Stimulated activated CD8-positive, alpha-beta memory T cell treated with anti-CD3 and anti-CD28 coated beads, Interleukin-12 subunit alpha, Interleukin-12 subunit beta, amount 100 ng/mL, for 4 hours (primary cell): Measurements from ENCODE around the gene PGBD5.

Experiments
- DNase-seq: peaks from one replicate; pipeline ENCODE4 v3.0.0-alpha.2; 2020; ENCODE audit warnings: low read depth

The PGBD5 gene

DNA sequence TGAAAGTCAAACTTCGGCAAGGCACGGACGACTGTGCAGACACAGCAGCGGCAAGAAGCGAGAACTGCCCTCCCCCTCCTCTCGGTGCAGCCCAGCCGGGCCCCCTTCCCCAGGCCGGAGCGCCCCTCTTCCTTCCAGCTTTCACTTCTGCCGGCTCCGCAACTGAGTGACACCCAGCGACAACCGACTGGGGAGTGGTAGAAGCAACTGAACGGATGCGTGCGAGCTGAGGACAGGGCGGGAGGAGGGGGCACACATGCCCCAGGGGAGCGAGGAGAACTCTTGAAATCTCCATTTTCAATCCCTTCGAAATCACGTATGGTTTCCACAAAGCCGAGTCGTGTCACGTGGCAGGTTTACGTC is 146.6 kb downstream of the PGBD5 start:
- no peak for DNase-seq

DNA sequence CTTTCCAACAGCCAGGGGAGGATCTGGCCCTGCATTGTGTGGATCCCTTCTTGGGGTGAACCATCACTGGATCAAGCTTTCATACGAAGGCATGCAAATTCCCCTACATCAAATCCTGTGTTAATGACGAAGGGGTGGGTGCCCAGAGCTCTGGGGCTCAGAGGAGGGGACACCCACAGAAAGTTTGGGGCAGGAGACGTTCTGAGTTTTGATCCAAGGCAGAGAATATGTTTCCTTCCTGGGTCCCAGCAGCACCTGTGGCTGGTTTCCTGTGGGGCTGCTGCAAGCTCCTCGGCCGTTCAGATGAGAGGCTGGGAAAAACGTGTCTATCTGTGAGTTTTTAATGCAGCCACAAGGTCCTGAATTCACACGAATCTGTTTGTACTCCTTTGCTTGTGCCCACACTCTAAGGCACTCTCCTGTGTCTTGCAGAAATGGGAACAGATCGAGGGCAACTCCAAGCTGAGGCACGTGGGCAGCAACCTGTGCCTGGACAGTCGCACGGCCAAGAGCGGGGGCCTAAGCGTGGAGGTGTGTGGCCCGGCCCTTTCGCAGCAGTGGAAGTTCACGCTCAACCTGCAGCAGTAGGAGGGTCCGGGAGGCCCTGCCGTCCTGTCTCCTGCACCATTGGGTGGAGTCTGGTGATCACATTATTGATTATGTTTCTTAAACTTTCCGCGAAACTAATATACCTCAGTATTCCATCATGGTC is 147.1 kb downstream of the PGBD5 start:
- DNase-seq = no peak

DNA sequence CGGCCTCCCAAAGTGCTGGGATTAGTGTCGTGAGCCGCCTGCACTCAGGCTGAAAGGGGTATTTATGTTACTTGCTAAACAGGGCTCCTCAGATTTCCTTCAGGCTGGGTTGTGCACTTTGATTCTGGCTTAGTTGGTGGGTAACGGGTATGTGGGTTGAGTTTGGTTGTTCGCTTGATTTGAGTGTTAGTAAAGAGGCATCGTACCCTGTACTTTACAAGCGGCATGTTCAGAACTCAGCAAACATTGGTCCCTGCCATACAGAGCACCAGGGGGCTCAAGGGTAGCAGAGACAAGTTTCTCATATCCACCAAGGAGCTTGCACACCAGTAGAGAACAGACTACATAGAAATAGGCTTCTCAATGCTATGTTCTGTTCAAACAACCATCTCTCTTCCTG is 147.8 kb downstream of the PGBD5 start:
- DNase-seq = no peak

DNA sequence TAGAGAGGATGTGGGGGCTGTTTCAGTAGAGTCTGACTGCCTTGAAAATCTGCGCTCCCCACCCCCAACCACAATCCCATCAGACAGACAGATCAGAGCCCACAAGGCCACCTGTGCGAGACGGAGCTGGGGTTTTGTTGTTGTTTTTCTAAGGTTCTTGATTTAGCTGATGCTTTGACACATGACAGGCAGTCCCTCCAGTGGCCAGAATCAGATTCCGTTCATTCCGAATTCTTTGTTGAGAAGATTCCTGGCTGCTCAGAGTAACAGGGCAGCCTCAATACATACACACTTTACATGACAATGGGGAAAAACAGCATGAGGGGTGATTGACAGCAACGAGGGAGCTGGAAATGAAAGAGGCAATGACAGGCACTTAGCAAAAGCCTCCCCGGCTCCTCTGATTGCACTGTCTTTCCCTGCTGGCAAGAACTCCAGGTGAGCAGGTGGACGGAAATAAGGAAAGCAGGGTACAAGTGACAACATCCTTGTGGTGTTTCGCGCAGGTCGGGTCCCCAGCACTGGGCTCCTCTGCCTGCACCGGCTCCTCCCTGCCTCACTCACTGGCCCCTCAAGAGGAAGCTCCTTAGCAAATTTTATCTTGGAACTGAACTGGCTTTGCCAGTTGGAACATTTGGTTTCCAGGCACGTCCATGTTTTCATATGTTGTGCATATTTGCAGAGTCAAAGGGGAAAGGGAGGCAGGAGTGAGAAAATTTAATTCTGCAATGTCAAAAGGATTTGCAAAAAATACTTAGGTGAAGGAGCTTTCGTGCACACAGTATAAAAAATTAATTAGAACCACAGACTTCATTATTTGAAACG is 148.7 kb downstream of the PGBD5 start:
- no peak for DNase-seq

DNA sequence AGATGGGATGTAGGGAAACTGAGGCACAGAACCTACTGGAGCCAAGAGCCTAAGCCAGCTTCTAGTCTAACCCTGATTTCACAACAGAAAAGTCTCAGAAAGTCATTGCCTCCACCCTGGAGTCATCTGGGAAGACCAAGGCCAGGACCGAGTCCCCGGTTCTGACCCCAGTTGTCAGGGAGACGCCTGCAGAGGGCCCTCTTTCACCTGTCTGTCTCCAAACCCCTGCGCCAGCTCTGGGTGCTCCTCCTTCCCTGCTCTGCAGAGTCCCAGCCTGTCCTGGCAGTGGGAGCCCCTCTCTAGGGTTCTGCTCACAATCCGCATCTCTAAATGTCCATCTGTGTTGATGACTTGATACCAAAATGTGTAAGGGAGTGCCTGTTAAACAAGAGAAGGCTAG is 149.7 kb downstream of the PGBD5 start:
- DNase-seq = no peak

DNA sequence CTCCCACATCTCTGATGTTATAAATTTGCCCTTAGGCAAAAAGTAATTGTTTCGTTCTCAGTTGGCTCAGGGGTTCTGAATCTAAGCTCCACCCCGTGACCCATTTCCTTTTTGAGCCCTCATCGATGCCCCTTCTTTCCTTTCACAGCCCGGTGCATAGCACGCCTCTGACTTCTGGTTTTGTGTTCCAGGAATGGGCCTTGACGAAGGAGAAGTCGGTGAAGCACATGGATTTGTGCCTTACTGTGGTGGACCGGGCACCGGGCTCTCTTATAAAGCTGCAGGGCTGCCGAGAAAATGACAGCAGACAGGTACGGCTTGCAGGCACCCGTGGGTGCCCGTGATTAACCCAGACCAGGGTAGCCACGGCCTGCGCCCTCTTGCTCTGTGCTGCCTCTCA is 151.9 kb downstream of the PGBD5 start:
- no peak for DNase-seq

DNA sequence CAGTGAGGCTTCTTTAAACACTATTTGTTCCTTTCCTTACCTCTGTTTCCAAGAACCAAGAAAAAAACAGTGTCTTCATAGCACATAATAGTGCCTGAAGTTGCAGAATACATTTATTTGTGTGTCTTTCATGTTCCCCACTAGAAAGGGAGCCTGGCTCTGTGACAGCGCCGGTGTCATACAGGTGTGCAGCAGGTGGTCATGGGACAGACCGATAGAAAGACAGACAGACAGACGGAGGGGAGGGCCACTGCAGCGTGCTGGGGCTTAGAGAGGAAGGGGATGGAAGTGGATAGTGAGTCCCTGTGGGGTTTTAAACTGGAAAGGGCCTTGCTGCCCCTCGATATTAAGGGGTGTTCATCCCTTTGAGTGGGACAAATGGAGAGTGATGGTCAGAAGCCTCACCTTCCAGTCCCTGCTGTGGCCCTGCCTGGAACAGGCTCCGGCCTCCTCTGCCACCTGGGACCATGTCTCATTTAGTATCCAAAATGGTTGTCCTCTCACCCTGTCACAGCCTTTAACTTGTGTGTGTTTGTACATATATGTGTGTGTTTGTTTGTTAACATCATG is 152.9 kb downstream of the PGBD5 start:
- no peak for DNase-seq

DNA sequence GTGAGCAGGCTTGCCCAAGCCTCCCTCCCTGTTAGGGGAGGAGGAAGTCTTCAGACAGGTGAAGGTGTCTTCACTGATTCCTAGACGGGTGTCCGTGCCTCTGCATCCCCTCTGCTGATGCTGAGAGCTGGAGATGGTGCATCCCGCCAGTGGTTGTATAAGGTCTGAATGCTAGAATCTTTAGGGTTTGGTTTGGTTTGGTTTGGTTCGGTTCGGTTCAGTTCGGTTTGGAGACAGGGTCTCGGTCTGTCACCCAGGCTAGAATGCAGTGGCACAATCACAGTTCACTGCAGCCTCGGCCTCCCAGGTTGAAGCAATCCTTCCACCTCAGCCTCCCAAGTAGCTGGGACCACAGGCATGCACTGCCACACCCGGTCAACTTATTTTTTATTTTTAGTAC is 153.6 kb downstream of the PGBD5 start:
- DNase-seq = no peak

DNA sequence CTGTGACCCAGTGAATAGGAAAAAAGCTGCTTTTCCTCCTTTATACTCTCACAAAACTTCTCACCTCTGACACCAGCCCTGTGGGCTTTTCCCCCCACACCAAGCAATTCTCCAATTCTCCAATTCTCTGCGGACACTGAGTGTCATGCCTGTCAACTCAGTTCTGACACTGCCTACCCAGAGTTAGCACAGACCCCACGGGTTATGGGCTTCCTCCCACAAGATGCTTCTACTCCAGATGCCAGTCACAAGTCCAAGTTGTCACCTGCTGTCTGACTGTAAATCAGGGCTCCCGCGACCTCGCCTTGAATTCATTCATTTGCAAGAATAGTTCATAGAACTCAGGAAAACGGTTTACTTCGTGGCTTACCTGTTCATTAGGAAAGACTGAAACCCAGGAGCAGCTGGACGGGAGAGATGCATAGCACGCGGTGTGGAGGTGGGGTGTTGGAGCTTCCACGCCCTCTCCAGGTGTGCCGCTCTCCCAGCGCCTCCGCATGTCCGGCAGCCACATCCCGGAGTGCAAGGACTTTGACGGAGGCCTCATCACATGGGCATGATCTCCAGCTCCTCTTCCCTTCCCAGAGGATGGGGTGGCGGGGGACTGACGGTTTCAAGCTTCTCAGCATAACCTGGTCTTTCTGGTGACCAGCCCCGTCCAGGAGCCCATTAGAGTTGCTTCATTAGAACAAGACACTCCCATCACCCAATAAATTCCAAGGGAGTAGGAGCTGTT is 154.7 kb downstream of the PGBD5 start:
- DNase-seq = no peak

DNA sequence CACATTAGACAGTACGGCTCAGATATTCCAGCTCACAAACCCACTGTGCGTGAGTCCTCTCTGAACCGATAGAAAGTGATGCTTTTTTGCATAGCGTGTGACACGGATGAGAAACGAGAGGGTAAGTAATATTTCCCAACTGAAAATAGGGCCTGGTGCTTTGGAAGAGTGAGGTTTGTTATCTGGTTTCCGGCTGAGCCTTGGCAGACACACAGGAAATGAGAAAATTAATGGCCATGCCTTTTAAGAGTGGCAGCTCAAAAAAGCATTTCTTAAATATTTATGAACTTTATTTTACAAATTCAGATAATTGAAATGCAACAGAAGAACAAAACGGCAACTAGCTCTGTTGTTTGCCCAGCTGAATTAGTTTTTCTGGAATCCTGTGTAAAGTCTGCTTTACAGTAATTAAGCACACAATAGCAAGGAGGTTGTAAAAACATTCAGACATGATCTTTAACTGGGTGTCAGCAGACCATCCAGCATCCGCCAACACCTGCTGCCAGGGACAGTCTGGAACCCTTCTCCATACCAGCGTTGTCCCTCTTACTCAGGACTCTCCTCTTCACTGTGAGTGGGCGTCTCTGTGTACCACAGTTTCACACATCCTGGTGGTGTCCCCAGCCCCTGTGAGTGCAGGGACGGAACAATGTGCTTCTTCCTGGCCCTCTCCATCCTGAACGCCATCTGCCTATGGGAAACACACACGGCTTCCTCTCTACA is 155.4 kb downstream of the PGBD5 start:
- DNase-seq = no peak

DNA sequence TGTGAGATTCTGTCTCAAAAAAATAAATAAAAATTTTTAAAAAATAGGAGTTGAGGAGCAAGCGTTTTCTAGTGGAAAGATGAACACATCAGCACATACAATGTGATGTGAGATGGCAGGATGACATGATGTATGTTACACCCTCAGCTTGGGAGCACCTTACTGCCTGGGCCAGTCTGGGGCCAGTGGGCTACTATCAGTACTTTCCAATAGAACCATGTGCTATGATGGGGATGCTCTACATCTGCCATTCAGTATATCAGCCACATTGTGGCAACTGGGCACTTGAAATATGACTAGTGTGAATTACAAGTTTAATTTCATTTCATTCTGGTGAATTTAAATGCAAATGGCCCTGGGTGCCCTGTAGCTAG is 156.0 kb downstream of the PGBD5 start:
- DNase-seq = no peak

DNA sequence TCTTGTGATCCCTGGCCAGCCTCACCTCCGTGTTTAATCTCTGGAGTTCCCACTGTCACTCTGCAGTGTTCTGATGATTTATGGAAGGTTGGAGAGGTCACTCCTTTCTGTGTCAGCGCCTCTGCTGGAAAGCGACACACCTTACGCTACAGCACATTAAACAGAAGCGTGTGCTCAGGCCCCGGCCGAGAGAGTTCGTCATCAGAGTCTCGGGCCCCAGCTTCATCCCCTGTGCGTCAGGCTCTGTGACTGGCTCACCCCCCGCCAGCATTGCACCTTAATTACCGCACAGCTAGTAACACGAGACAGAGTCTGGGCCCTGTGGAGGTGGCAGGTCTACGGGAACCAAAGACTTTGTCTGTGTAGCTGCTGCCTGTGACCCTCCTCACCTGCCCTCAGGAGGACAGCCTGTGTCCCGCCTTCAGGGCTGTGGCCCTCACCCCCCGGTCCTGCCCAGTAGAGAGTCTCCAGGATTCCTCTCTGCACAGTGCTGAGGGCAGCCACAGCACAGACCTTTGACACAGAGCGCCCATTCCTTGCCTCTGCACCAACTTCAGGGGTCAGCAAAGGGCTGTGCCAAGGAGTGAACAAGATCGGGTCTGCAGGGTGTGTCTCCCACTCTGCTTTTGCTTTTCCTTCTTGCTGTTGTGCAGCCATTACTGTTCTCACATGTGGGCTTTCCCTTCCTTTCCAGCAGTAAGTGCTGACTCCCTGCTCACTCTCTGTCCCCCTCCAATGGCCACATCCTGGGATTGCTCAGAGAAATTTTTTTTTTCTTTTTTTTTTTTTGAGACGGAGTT is 157.6 kb downstream of the PGBD5 start:
- DNase-seq = no peak

DNA sequence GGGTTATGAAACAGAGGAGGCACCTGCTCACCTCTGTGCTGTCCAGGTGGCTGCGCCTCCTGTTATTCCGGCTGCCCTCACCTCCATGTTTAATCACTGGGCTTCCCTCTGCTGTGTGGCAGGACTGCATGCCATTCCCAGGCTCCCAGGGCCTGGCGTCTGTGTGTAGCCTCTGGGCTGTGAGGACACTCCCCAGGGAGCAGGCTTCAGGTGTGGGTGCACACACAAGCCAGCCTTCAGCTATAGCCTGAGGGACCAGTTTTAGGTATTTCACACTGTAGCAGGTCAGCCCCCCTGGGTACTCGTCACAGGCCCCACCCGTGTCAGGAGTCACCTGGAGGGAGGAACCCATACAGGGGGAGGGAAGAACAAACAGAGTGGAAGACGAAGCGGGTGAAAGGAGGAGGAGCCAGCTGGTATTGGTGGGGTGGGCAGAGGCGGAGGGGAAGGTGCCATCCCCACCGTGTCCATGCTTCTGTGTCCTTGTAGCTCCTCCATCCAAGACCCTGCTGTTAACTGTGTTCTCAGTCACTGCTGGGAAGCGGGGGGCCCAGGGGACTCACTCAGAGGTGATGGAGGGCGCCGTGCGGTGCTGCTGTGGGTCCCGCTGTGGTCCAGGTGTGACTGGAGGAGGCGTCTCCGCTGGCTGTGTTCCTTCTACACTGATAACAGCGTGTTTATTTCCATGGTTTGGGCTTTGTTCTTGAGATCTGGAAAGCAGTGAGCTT is 158.6 kb downstream of the PGBD5 start:
- DNase-seq = no peak

DNA sequence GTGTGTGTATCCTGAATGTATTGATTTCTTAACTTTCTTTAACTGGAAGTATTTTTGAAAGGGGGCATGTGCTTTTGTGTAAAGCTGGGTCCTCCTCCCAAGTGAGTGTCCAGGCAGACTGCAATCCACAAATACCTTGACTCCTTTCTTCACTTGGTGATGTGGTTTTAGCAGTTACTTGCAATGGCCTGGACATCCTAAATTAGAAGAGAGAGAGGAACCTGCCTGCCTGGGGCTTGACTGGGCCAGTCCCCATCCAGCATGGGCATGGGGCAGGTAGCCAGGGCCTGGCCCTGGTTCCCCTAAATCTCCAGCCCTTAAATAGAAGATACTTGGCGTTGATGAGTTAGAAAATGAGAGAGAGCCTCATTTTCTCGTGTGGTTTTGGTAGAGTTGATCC is 159.7 kb downstream of the PGBD5 start:
- no peak for DNase-seq

DNA sequence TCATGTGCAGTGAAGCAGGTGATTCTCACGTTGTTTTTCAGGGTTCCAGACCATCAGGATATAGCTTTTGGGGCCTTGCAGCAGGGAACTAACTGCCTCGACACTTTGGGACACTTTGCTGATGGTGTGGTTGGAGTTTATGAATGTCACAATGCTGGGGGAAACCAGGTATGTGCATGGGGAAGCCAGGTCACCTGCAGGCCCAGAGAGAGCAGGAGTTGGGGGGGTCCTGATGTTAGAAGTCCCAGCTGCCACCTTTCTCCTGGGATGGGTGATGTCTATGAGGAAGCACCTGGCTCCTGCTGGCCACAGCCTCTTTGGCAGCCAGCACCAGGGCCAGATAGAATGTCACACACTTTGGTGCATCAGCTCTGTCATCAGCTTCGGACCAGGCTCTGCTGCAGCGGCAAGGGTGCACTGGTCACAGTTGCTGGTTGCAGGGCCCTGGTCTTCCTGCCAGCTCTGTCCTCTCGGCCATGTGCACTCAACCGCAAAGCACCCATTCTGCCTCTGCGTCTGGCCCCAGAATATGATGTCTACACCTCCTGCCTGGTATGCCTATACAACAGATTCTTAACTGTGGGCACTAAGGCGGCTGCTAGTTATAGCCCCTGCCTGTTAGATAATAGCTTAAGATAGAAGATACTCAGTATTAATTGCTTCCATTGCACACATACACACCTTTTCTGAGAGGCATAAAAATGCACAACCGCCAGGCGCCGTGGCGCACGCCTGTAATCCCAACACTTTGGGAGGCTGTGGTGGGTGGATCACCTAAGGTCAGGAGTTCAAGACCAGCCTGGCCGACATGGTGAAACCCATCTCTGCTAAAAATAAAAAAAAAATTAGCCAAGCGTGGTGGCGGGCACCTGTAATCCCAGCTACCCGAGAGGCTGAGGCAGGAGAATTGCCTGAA is 160.7 kb downstream of the PGBD5 start:
- no peak for DNase-seq
